Mucosa of descending colon (tissue), 3 donors: Measurements from ENCODE around the gene CISH. TPM values are rescaled to one million over a fixed set of nuclear protein-coding genes. Genes with fewer than 3 reads are reported as not detected.

Experiments
- ATAC-seq: fragments of 200-7000 bp; cut with Tn5 transposase; one replicate; pipeline ENCODE4 v1.9.1; 2020; ENCODE audit warnings: mild to moderate bottlenecking, moderate library complexity
- DNase-seq, 3 donors: peaks; one replicate each; pipeline ENCODE4 v3.0.0-alpha.2; 2020
- H3K36me3 ChIP-seq: fragments of 200-600 bp; one replicate; pipeline ENCODE4 v1.8.0; 2021; ENCODE audit warnings: low read depth, mild to moderate bottlenecking
- H3K4me1 ChIP-seq: fragments of 200-600 bp; one replicate; pipeline ENCODE4 v1.8.0; 2021; ENCODE audit warnings: low read depth, mild to moderate bottlenecking
- H3K4me3 ChIP-seq: fragments of 200-600 bp; one replicate; pipeline ENCODE4 v1.8.0; 2021; ENCODE audit warnings: mild to moderate bottlenecking
- H3K9me3 ChIP-seq: fragments of 200-600 bp; one replicate; pipeline ENCODE4 v1.8.0; 2021; ENCODE audit warnings: mild to moderate bottlenecking
- CTCF ChIP-seq: fragments of 200-600 bp; IDR thresholded peaks from one replicate; pipeline ENCODE4 v1.8.0; 2022; ENCODE audit warnings: antibody characterized with exemption, mild to moderate bottlenecking
- intact Hi-C, 2 donors: fragments of 100-400 bp; cut with DNase I in 1 of 2; cut with micrococcal nuclease in 1 of 2; formaldehyde crosslinking; loops; one replicate each; pipeline versions ENCODE4 v1.11.0 to v1.11.1; 2022; cut with DNase I, micrococcal nuclease
- total RNA-seq, 3 donors: library from RNA; stranded (reverse); fragmentation: NEBNext Ultra II Directional in 2 of 3; extraction: Animal tissue kit (Norgen Biotek cat#: 25700) in 2 of 3; gene quantifications; one replicate each; pipeline versions ENCODE4 v1.2.1 to v1.2.4, GENCODE V29; 2021 to 2023
- donor health status: DM: no; HTN: no; CAD: no; lungs with moderate emphysema.
- donor health status: DM: no; HTN: no; CAD: no.
- donor health status: DM: no; HTN: yes; CAD: no.

Gene CISH
- total RNA-seq, 3 donors from 2014 or later, result 12.7 to 21.4 (median 19.2) TPM

GRCh38 chr3:50609071-50609762 is 2.4 kb downstream of the CISH start:
- Histone ChIP-seq H3K9me3 (no peaks in the 10 kb centered on the region), H3K36me3 (peaks cover 9% of the 10 kb centered on the region), H3K4me1 (peaks cover 45% of the 10 kb centered on the region), H3K4me3 (no peak overlapping the region)
- DNase-seq, result no peak
- intact Hi-C loops, result no loop called here
- ATAC-seq, result no peak
- no peak for TF ChIP-seq CTCF

- intact Hi-C loops, result no loop called here
- Histone ChIP-seq H3K36me3 (peaks cover 9% of the 10 kb centered on the region), H3K4me1 (peaks cover 52% of the 10 kb centered on the region), H3K9me3 (no peaks in the 10 kb centered on the region), H3K4me3 (no peak overlapping the region)
- TF ChIP-seq CTCF, result no peak
- no peak for ATAC-seq
- DNase-seq, result peak in 1 of 3 donors; percentile 42
Observed at GRCh38 chr3:50608278-50608677, 3.3 kb downstream of the CISH start.

DNA sequence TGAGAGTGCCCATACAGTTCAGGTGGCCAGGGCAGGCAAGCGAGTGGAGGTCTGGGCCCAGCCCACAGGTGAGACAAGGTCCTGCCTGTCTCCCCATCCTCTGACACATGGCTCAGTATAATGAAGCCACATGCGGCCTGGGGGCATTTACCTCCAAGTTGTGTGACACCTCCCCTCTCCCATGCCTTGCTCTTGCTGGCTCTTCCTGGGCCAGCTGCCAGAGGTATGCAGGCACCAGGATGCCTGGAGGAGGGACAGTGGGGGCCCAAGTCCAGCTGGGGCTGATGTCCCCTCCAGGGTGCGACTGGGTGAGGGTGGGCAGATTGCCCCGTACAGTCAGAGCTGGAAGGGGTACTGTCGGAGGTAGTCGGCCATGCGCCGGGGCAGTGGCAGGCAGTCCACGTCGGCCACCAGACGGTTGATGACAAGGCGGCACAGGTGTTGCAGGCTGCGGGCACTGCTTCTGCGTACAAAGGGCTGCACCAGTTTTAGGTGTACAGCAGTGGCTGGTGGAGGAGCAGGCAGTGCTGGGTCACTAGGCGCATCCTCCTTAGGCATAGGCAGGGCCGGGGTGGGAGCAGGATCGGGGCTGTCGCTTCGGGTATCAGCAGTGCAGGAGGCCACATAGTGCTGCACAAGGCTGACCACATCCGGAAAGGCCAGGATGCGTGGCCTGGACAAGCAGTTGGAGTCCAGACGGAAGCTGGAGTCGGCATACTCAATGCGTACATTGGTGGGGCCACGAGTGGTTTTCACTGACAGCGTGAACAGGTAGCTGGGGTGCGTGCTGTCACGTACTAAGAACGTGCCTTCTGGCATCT is 4.1 kb downstream of the CISH start:
- intact Hi-C loops, result no loop called here
- H3K36me3 ChIP-seq, result peaks cover 9% of the 10 kb centered on the region
- ATAC-seq (no peak), DNase-seq (peak in 1 of 3 donors; percentile 58)
- H3K4me1 ChIP-seq, result peaks cover 53% of the 10 kb centered on the region
- no peak overlapping the region for H3K4me3 ChIP-seq
- H3K9me3 ChIP-seq, result no peaks in the 10 kb centered on the region
- no peak for TF ChIP-seq CTCF

DNA sequence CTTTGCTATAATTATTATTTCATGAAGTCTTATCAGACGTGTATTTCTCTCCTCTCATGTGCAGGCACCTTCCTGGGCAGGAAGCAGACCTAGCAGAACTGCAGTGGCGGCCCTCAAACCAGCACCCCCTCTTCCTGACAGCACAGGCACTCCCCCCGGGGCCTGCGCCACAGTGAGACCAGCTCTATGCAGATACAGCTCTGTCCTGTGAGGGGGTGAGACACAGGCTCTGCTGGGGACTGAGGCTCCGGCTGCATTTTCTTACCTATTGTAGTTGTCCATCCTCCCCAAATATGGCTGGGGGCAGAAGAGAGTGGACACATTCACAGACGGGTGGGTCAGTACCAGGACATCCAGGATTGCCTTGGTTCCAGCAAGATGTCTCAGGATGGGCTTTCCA is 5.0 kb downstream of the CISH start:
- Histone ChIP-seq H3K9me3 (no peaks in the 10 kb centered on the region), H3K36me3 (peaks cover 9% of the 10 kb centered on the region), H3K4me1 (peaks cover 62% of the 10 kb centered on the region), H3K4me3 (no peak overlapping the region)
- no peak for TF ChIP-seq CTCF
- intact Hi-C loops, result no loop called here
- ATAC-seq (no peak), DNase-seq (peak in 1 of 3 donors; percentile 68)

- no peak for TF ChIP-seq CTCF
- DNase-seq (no peak), ATAC-seq (no peak)
- Histone ChIP-seq H3K4me1 (peaks cover 68% of the 10 kb centered on the region), H3K9me3 (no peaks in the 10 kb centered on the region), H3K36me3 (peaks cover 9% of the 10 kb centered on the region), H3K4me3 (no peak overlapping the region)
- intact Hi-C loops, result no loop called here
Observed at GRCh38 chr3:50605901-50606326, 5.7 kb downstream of the CISH start.
